HCT116 (cell line): ENCODE measurements around the gene UGT1A9. TPM values are rescaled to one million over a fixed set of nuclear protein-coding genes. Genes with fewer than 3 reads are reported as not detected.

Experiments
- ATAC-seq: fragments of 200-7000 bp; cut with Tn5 transposase; 2 replicates; pipeline ENCODE4 v1.9.1; 2020; ENCODE audit warnings: mild to moderate bottlenecking, moderate library complexity
- BruUV-seq: library from RNA; stranded (reverse); fragments of 400-500 nt; replicated peaks from 2 replicates; lab custom pipeline; 2021; lab: Mats Ljungman, UMichigan
- CTCF ChIA-PET: fragments of 300-600 bp; sonication (Branson Sonifier 250); formaldehyde crosslinking; loops from one replicate; lab custom pipeline; 2021; ENCODE audit warnings: antibody characterized with exemption; lab: Charles Lee
- POLR2A ChIA-PET: fragments of 300-600, 350-600 bp; sonication (Branson Sonifier 250); formaldehyde crosslinking; loops from one replicate; lab custom pipeline; 2021; ENCODE audit warnings: antibody characterized with exemption; lab: Charles Lee
- RAD21 ChIA-PET, 2 experiments: fragments of 300-600 bp; sonication (Branson Sonifier 250); formaldehyde crosslinking; loops; one replicate each; lab custom pipeline; 2023; ENCODE audit warnings: low total read pairs in 2 of 2; ENCODE audit not compliant: uncharacterized antibody in 2 of 2, unreplicated experiment in 2 of 2, low non-redundant PET in 1 of 2; lab: Charles Lee
- DNase-seq: peaks from one replicate; pipeline ENCODE4 v3.0.0-alpha.2; 2010; ENCODE audit warnings: low read depth, low spot score
- H2AFZ ChIP-seq: fragments of 200-600 bp; shearing (Covaris generic), sonication (generic); 2 replicates; pipeline ENCODE4 v1.6.1; 2017; ENCODE audit warnings: low read depth, mixed run types, mixed read lengths, antibody characterized with exemption, low read length; ENCODE audit not compliant: poor library complexity, severe bottlenecking
- H3K27ac ChIP-seq: 2 replicates; pipeline ENCODE4 v1.5.1; 2012; ENCODE audit warnings: low read depth, low read length
- H3K27me3 ChIP-seq: fragments of 200-600 bp; sonication (generic); 2 replicates; pipeline ENCODE4 v1.6.1; 2016; ENCODE audit warnings: mixed run types, low read length, mixed read lengths; ENCODE audit not compliant: insufficient read depth
- H3K36me3 ChIP-seq, 2 experiments: fragments of 200-500 bp in 1 of 2; fragments of 200-600 bp in 1 of 2; sonication (Bioruptor generic) in 1 of 2; sonication (generic) in 1 of 2; 2 replicates each; pipeline versions ENCODE4 v1.5.1 to v1.6.1; 2014 to 2016; ENCODE audit warnings: low read length in 2 of 2, inconsistent platforms in 1 of 2, mixed read lengths in 1 of 2, mixed run types in 1 of 2; ENCODE audit not compliant: insufficient read depth in 2 of 2, control insufficient read depth in 1 of 2
- H3K4me1 ChIP-seq, 2 experiments: fragments of 200-600 bp in 1 of 2; sonication (generic) in 1 of 2; 2 replicates each; pipeline versions ENCODE4 v1.5.1 to v1.6.1; 2012 to 2017; ENCODE audit warnings: low read length in 2 of 2, inconsistent platforms in 1 of 2, mild to moderate bottlenecking in 1 of 2, mixed read lengths in 1 of 2, mixed run types in 1 of 2, moderate library complexity in 1 of 2; ENCODE audit not compliant: insufficient read depth in 2 of 2, control insufficient read depth in 1 of 2
- H3K4me2 ChIP-seq: fragments of 200-600 bp; sonication (generic); 2 replicates; pipeline ENCODE4 v1.6.1; 2017; ENCODE audit warnings: mixed run types, low read length, mixed read lengths
- H3K4me3 ChIP-seq, 2 experiments: fragments of 200-600 bp in 1 of 2; sonication (generic) in 1 of 2; replicated peaks in 1 of 2; 2 replicates each; pipeline ENCODE4 v1.5.1; 2011 to 2016; ENCODE audit warnings: low read length in 2 of 2, control low read depth in 1 of 2, low read depth in 1 of 2, mild to moderate bottlenecking in 1 of 2, mixed read lengths in 1 of 2, mixed run types in 1 of 2
- H3K79me2 ChIP-seq: fragments of 200-600 bp; sonication (generic); 2 replicates; pipeline ENCODE4 v1.6.1; 2017; ENCODE audit warnings: mild to moderate bottlenecking, mixed run types, low read length, moderate library complexity, mixed read lengths; ENCODE audit not compliant: insufficient read depth
- H3K9ac ChIP-seq: fragments of 200-600 bp; sonication (generic); 2 replicates; pipeline ENCODE4 v1.6.1; 2016; ENCODE audit warnings: low read length, mixed read lengths
- H3K9me2 ChIP-seq: fragments of 200-600 bp; sonication (generic), shearing (Covaris generic); 2 replicates; pipeline ENCODE4 v1.6.1; 2017; ENCODE audit warnings: mixed run types, mild to moderate bottlenecking, moderate library complexity; ENCODE audit not compliant: insufficient read depth
- H3K9me3 ChIP-seq, 2 experiments: fragments of 200-500 bp in 1 of 2; fragments of 200-600 bp in 1 of 2; sonication (Bioruptor generic) in 1 of 2; sonication (generic) in 1 of 2; 2 replicates each; pipeline ENCODE4 v1.6.1; 2014 to 2017; ENCODE audit warnings: low read length in 2 of 2, mixed read lengths in 2 of 2, inconsistent platforms in 1 of 2, low read depth in 1 of 2, mild to moderate bottlenecking in 1 of 2, mixed run types in 1 of 2, moderate library complexity in 1 of 2; ENCODE audit not compliant: control insufficient read depth in 1 of 2, insufficient read depth in 1 of 2
- H4K20me1 ChIP-seq: fragments of 200-600 bp; sonication (generic), shearing (Covaris generic); 2 replicates; pipeline ENCODE4 v1.6.1; 2017; ENCODE audit warnings: mixed run types, mild to moderate bottlenecking, moderate library complexity; ENCODE audit not compliant: insufficient read depth
- CEBPB ChIP-seq: IDR thresholded peaks from 2 replicates; pipeline ENCODE4 v1.6.1; 2012; ENCODE audit warnings: low read depth
- ELF1 ChIP-seq: IDR thresholded peaks from 2 replicates; pipeline ENCODE4 v1.6.1; 2012; ENCODE audit warnings: low read depth, borderline replicate concordance
- EZH2 ChIP-seq: fragments of 200-600 bp; sonication (generic); IDR thresholded peaks from 2 replicates; pipeline ENCODE4 v1.6.1; 2017; ENCODE audit warnings: antibody characterized with exemption, mixed run types
- EZH2phosphoT487 ChIP-seq: fragments of 200-600 bp; IDR thresholded peaks from 2 replicates; pipeline ENCODE4 v1.6.1; 2018; ENCODE audit warnings: antibody characterized with exemption, borderline replicate concordance
- JUND ChIP-seq: IDR thresholded peaks from 2 replicates; pipeline ENCODE4 v1.6.1; 2012
- POLR2A ChIP-seq: IDR thresholded peaks from 2 replicates; pipeline ENCODE4 v1.7.0; 2011; ENCODE audit warnings: borderline replicate concordance; ENCODE audit not compliant: insufficient read depth, insufficient read length; ENCODE audit errors: extremely low read depth
- POLR2AphosphoS5 ChIP-seq: IDR thresholded peaks from 2 replicates; pipeline ENCODE4 v1.6.1; 2011; ENCODE audit warnings: mild to moderate bottlenecking, low read depth, low read length, moderate library complexity
- SP1 ChIP-seq: IDR thresholded peaks from 2 replicates; pipeline ENCODE4 v1.6.1; 2012; ENCODE audit warnings: low read depth
- TCF7L2 ChIP-seq: IDR thresholded peaks from 2 replicates; pipeline ENCODE4 v1.7.0; 2011; ENCODE audit warnings: borderline replicate concordance, inconsistent platforms; ENCODE audit not compliant: insufficient read depth, insufficient read length; ENCODE audit errors: extremely low read depth
- YY1 ChIP-seq: IDR thresholded peaks from 2 replicates; pipeline ENCODE4 v1.6.1; 2011; ENCODE audit warnings: low read length, low read depth, moderate library complexity, mild to moderate bottlenecking; ENCODE audit not compliant: insufficient replicate concordance; ENCODE audit errors: extremely low read depth
- ZFX ChIP-seq: fragments of 450-650 bp; IDR thresholded peaks from 2 replicates; pipeline ENCODE4 v1.6.1; 2017
- ZNF274 ChIP-seq: fragments of 200-500 bp; sonication (Bioruptor generic); IDR thresholded peaks from 2 replicates; pipeline ENCODE4 v1.6.1; 2014; ENCODE audit warnings: mild to moderate bottlenecking, low read depth, low read length, inconsistent platforms
- intact Hi-C: fragments of 100-400 bp; cut with micrococcal nuclease; formaldehyde crosslinking; loops from 2 replicates; pipeline ENCODE4 v1.10.0; 2022
- total RNA-seq: library from RNA; stranded (reverse); gene quantifications from one replicate; pipeline ENCODE4 v1.2.1, GENCODE V29; 2021; ENCODE audit not compliant: unreplicated experiment
- TF ChIP-seq, protein P1 (sequence below): IDR thresholded peaks from 2 replicates; pipeline ENCODE4 v1.6.1; 2012; ENCODE audit warnings: low read depth
- TF ChIP-seq, protein P2 (sequence below): IDR thresholded peaks from 2 replicates; pipeline ENCODE4 v1.6.1; 2012
- TF ChIP-seq, protein P3 (sequence below), 3 experiments: fragments of 200-600 bp in 1 of 3; sonication (generic) in 1 of 3; IDR thresholded peaks in 2 of 3; conservative IDR thresholded peaks in 1 of 3; 2 replicates each; pipeline ENCODE4 v1.5.1; 2012 to 2017; ENCODE audit warnings: low read depth in 2 of 3, low read length in 2 of 3, antibody characterized with exemption in 1 of 3, borderline replicate concordance in 1 of 3, control low read depth in 1 of 3, mild to moderate bottlenecking in 1 of 3, mixed read lengths in 1 of 3, mixed run types in 1 of 3, moderate library complexity in 1 of 3; ENCODE audit not compliant: insufficient read depth in 1 of 3

Gene UGT1A9
- total RNA-seq, 1 experiment from 2014 or later: not detected

DNA sequence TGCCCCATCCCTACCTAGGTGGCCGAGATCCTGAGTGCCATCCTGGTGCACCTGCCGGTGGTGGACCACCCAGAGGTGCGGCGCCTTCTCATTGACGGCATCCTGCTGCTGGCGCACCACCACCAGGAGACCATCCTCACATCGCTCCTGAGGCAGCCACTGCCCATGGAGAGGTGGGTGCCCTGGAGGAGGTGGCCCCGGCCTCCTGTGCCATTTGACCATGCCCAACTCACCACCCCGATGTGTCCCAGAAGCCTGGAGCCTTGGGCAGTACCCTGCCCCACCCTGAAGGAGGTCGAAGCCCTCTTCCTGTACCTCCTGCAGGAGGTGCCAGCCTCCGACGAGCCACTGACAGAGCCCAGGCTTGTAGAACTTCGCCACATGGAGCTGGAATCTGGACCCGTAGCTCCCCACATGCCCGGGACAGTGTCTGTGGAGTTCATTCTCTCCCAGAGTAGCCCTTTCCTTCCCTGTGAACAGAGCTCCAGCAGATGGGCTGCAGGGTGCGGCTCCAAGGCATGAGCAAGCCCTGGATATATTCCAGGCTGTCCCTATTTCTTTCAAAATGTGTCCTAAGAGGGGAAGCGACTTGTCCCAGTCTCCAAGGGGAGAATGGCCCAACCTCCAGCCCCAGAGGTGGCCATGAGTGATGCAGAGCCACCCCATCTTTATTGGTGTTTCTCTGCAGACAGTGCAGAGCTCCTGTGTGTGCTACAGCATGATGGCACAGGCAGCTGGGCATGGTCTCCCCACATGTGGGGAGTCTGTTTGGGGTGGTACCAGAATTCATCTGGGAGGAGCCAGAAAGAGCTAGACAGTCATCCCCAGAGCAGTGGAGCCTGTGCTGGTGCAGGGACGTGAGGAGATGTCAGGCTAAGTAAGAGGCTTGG lies 148.4 kb downstream of the UGT1A9 start (continued):
- TF ChIP-seq ZNF274: no peak
- TF ChIP-seq, protein P1, sequence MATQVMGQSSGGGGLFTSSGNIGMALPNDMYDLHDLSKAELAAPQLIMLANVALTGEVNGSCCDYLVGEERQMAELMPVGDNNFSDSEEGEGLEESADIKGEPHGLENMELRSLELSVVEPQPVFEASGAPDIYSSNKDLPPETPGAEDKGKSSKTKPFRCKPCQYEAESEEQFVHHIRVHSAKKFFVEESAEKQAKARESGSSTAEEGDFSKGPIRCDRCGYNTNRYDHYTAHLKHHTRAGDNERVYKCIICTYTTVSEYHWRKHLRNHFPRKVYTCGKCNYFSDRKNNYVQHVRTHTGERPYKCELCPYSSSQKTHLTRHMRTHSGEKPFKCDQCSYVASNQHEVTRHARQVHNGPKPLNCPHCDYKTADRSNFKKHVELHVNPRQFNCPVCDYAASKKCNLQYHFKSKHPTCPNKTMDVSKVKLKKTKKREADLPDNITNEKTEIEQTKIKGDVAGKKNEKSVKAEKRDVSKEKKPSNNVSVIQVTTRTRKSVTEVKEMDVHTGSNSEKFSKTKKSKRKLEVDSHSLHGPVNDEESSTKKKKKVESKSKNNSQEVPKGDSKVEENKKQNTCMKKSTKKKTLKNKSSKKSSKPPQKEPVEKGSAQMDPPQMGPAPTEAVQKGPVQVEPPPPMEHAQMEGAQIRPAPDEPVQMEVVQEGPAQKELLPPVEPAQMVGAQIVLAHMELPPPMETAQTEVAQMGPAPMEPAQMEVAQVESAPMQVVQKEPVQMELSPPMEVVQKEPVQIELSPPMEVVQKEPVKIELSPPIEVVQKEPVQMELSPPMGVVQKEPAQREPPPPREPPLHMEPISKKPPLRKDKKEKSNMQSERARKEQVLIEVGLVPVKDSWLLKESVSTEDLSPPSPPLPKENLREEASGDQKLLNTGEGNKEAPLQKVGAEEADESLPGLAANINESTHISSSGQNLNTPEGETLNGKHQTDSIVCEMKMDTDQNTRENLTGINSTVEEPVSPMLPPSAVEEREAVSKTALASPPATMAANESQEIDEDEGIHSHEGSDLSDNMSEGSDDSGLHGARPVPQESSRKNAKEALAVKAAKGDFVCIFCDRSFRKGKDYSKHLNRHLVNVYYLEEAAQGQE: no peak
- no peak for TF ChIP-seq ELF1
- no peak for TF ChIP-seq CEBPB
- no peak for TF ChIP-seq EZH2phosphoT487
- TF ChIP-seq, protein P2, sequence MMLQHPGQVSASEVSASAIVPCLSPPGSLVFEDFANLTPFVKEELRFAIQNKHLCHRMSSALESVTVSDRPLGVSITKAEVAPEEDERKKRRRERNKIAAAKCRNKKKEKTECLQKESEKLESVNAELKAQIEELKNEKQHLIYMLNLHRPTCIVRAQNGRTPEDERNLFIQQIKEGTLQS: no peak

DNA sequence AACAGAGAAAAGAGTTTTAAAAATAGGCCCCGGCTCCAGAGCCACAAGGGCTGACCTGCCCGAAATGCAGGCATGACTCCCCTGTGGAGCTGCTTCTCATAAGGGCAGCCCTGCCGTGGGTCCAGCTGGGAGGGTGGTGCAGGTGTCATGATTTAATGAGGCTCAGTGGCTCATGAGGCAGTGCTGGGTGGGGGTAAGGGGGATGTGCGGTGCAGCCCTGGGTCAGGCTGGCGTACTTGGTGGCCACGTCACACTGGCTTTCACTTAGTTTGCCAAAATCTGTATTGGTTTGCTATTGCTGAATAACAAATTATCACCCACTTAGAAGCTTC lies 149.0 kb downstream of the UGT1A9 start:
- ChIA-PET RAD21 (no interaction called here), POLR2A (no interaction called here), CTCF (no interaction called here)
- Histone ChIP-seq H2AFZ (no peak overlapping the region), H3K9me2 (no peaks in the 10 kb centered on the region), H3K36me3 (no peaks in the 10 kb centered on the region), H4K20me1 (no peaks in the 10 kb centered on the region), H3K27ac (no peak overlapping the region), H3K9me3 (no peaks in the 10 kb centered on the region), H3K27me3 (no peaks in the 10 kb centered on the region), H3K4me2 (no peak overlapping the region), H3K79me2 (no peaks in the 10 kb centered on the region), H3K9ac (no peak overlapping the region), H3K4me3 (no peak overlapping the region), H3K4me1 (no peaks in the 10 kb centered on the region)
- no peak for ATAC-seq
- no peak for DNase-seq
- intact Hi-C loops: no loop called here
- no TSS peak for BruUV-seq
- TF ChIP-seq, protein P1: no peak
- TF ChIP-seq POLR2A (no peak), ZFX (no peak), POLR2AphosphoS5 (no peak), ZNF274 (no peak), YY1 (no peak), EZH2 (no peak), TCF7L2 (no peak), SP1 (no peak), JUND (no peak)
- TF ChIP-seq, protein P3, sequence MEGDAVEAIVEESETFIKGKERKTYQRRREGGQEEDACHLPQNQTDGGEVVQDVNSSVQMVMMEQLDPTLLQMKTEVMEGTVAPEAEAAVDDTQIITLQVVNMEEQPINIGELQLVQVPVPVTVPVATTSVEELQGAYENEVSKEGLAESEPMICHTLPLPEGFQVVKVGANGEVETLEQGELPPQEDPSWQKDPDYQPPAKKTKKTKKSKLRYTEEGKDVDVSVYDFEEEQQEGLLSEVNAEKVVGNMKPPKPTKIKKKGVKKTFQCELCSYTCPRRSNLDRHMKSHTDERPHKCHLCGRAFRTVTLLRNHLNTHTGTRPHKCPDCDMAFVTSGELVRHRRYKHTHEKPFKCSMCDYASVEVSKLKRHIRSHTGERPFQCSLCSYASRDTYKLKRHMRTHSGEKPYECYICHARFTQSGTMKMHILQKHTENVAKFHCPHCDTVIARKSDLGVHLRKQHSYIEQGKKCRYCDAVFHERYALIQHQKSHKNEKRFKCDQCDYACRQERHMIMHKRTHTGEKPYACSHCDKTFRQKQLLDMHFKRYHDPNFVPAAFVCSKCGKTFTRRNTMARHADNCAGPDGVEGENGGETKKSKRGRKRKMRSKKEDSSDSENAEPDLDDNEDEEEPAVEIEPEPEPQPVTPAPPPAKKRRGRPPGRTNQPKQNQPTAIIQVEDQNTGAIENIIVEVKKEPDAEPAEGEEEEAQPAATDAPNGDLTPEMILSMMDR (IDR thresholded peaks at IDR 0.05 in 2 of 3, conservative IDR thresholded peaks at IDR 0.05 in 1 of 3; ENCODE audit: borderline replicate concordance in 1 of 3, insufficient read depth in 1 of 3, low read depth in 2 of 3, low read length in 2 of 3): no peak
